A549 treated with RU486 at 1 μM for 4 hours (cell line): ENCODE measurements around the gene RHBDD3. TPM values are rescaled to one million over a fixed set of nuclear protein-coding genes. Genes with fewer than 3 reads are reported as not detected.

Experiments used
- total RNA-seq: library from RNA; stranded (reverse); fragments of 200-300 nt; extraction: Qiagen RNA extraction; gene quantifications from 5 replicates; pipeline ENCODE4 v1.2.3, GENCODE V29; 2022; ENCODE audit warnings: low read depth

The RHBDD3 gene
- total RNA-seq, result 20.0 to 28.0 TPM (median 26.0 TPM) in 5 replicates

DNA sequence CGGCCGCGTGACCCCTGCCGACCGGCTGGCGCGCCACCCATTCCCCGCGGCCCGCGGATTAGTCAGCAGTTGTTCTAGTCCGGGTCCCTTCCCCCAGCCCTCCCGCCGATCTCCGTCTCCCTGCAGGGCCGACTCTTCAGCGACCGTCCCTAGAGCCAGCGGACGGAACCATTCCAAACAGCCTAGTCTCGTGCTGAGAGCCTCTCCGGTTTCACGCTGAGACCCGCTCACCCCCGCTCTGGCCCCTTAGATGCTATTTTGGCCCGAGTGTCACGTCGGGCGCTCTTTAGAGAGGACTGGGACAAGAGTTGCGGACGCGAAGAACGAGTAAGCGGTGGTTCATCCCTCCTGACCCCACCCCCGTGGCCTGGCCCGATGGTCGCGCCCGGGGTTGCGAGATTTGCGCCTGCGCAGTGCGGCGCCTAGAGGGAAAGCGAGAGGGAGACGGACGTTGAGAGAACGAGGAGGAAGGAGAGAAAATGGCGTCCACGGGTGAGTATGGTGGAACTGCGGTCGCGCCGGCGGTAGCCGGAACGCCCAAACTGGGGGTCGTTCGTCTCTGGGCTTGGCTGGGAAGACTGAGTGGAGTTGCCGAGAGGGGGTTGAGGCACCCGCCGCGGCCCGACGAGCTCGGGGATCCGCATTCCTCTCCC lies at the start of gene RHBDD3, which contains the start of gene EWSR1:
Gene RHBDD3, minus strand, starts transcription at position 124 of the 653 bp plus-strand sequence. CDS start 2,355 bp downstream, outside the sequence.
Gene EWSR1, plus strand, starts transcription at position 411 of the 653 bp plus-strand sequence. Its CDS starts 69 bp downstream, at position 480.

GRCh38 chr22:29315286-29316140 lies 47.7 kb upstream of the RHBDD3 start, which contains the start of gene RASL10A:
TSS of gene RASL10A (minus strand) at chr22:29315697. CDS start at chr22:29315246, 451 bp downstream.

GRCh38 chr22:29306175-29306834 lies 38.5 kb upstream of the RHBDD3 start, which contains the start of gene GAS2L1:
TSS of gene GAS2L1 (plus strand) at chr22:29306650. CDS start at chr22:29308106, 1,456 bp downstream.

Other genes starting within 250 kb of the RHBDD3 start
- gene C22orf31, start 206.2 kb downstream of the RHBDD3 start, total RNA-seq, result not detected in 5 replicates
- 1.9 to 4.6 TPM (median 3.9 TPM) in 5 replicates for gene KREMEN1, start 194.9 kb downstream of the RHBDD3 start, total RNA-seq
- 0.32 to 0.61 TPM (median 0.43 TPM) in 5 replicates for gene EMID1, start 62.1 kb downstream of the RHBDD3 start, total RNA-seq
- gene EWSR1, start 287 bp upstream of the RHBDD3 start, total RNA-seq, result 223 to 231 TPM (median 229 TPM) in 5 replicates
- 18.2 to 33.4 TPM (median 28.1 TPM) in 5 replicates for gene GAS2L1, start 38.7 kb upstream of the RHBDD3 start, total RNA-seq
- gene RASL10A, start 47.7 kb upstream of the RHBDD3 start, total RNA-seq, result 0.16 to 0.35 TPM (median 0.16 TPM) in 3 of 5 replicates, not detected in the others
- 23.0 to 27.7 TPM (median 26.0 TPM) in 5 replicates for gene AP1B1, start 120.6 kb upstream of the RHBDD3 start, total RNA-seq
- gene RFPL1, start 170.6 kb upstream of the RHBDD3 start, total RNA-seq, result not detected in 5 replicates
- gene NEFH, start 212.2 kb upstream of the RHBDD3 start, total RNA-seq, result 0.07 to 0.10 TPM (median 0.08 TPM) in 4 of 5 replicates, not detected in the other